D341Med (cell line): ENCODE data around the gene CCNB1.
"Not testable (repeated sequence)": the region's sequence is repeated elsewhere in the genome, so short reads cannot be mapped to it uniquely, and the experiment has no call there.

ENCODE experiments used
- DNase-seq: peaks from one replicate; pipeline ENCODE4 v3.0.0; 2012; ENCODE audit warnings: low spot score

The CCNB1 gene

DNA sequence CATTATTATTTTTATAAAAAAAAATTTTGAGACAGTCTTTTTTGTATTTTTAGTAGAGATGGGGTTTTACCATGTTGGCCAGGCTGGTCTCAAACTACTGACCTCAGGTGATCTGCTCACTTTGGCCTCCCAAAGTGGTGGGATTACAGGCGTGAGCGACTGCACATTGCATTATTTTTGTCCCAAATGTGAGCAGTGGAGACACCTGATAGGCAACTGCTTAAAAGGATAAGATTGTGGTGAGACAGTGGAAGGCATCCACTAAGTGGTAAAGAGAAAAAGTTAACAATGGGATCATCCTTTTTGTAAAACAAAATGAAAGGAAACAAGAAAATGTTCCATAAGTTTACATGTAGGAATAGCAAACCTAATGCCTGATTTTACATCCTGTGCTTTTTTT, 20.4 kb downstream of the CCNB1 start:
- no peak for DNase-seq

DNA sequence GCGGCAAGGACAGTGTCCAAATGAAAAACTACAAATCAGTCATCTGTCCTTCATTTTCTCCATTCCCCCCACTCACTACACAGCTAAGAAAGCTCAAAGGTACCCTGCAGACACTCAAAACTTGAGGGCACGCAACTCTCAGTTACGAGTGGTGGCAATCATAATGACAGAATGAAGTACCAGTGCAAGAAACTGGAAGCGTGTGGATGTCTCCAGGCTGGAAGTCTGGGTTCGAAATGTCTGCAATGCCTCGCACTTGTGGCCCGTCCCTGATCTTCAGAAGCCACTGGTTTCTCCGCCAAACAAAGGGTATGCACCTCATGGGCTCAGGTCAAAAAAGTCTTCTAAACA, 21.8 kb downstream of the CCNB1 start:
- no peak for DNase-seq

DNA sequence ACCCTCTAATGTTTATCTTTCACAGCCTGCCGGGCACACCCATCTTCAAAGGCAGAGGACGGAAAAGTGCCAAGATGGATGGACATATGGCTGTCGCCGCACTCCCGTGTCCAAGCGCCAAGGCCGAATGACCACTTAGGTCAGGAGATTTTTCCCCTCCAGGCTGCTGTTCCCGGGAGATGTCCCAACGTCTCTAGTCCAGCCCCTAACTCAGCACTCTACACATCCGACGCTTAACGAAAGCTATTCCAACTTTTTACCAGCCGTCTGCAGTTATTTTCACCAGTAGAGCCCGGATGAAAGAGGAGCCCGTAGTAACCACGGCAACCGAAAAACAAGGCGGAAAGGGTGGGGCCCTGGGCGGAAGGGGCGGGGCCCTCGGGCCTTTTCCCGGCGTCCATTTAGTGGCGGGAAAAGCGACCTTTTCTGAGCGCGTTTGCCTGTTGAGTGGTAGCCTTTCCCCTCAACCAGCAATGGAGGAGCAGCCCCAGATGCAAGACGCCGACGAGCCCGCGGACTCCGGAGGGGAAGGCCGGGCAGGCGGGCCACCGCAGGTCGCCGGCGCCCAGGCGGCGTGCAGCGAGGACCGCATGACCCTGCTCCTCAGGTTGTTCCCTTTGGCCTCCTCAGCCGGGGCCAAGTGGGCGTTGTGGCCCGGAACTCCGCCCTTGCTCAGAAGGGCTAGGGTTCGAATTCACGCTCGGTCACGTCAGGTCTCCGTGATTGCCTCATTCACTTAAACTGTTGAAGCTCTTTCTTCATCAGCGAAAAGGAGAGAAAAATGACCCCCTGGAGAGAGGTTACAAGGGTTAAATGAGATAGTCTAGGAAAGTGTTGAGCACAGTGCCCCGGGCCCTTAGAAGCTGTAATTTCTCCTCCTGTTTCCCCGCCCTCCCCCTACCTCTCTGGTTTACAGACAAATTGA, 22.5 kb downstream of the CCNB1 start, which contains the start of gene CENPH:
Gene CENPH, plus strand, starts transcription at position 422 of the 925 bp plus-strand sequence. Its CDS starts 52 bp downstream, at position 474.
- DNase-seq = peak; percentile 92

DNA sequence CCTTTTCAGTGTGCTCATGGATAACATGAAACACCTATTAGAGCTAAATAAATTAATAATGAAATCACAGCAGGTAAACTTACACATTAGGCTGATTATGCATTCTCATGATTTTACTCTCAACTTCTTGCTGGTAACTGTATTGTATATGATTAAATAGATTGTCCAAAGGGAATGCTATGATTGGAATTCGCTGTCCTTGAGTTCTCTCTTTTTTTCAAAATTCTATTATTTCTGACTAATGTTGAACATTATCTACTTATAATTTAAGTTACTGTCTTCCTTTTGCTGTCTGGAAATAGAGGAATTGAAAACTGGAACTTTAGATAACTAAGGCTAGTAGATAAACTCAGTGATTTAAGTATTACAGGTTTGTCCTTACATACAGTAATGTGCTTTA, 35.5 kb downstream of the CCNB1 start:
- no peak for DNase-seq

DNA sequence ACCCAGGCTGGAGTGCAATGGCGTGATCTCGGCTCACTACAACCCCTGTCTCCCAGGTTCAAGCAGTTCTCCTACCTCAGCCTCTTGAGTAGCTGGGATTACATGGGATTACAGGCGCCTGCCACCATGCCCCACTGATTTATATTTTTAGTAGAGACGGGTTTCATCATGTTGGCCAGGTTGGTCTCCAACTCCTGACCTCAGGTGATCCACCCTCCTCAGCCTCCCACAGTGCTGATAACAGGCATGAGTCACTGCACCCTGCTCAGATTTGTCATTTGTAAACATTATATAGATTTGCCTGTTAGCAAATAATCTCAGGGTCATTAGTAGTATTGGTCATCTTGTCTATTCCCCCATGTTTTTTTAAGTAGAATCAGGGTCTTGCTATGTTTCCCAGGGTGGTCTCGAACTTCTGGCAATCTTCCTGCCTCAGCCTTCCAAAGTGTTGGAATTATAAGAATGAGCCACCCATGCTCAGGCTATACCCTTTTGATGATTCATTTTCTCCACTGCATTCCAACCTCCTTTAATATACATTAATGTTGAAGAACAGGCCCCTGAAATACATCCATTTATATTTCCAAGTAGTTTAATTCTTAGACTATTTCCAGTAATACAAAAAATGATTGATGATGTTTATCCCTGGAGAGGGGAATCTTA, 39.7 kb downstream of the CCNB1 start:
- DNase-seq = no peak

GRCh38 chr5:69209602-69210001, 42.7 kb downstream of the CCNB1 start:
- no peak for DNase-seq

DNA sequence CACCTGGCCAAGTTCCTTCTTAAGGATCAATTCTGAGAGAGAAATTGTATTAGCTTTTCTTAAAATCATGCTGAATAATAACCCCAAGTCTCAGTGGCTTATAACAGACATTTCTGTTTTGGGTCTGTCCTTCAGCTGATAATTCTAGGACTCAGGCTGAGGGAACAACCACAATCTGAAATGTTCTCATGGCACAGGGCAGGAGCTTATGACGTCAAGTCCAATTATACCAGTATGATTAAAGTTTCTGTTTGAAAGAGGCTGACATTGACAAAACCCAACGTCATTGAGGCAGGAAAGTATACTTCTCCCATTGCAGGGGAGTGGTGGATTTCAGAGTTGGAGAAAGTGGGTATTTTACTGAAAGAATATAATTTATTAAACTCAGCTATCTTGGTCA, 44.2 kb downstream of the CCNB1 start:
- no peak for DNase-seq

- DNase-seq = no peak
These were observed 45.1 kb downstream of the CCNB1 start for GRCh38 chr5:69212022-69212421.

DNA sequence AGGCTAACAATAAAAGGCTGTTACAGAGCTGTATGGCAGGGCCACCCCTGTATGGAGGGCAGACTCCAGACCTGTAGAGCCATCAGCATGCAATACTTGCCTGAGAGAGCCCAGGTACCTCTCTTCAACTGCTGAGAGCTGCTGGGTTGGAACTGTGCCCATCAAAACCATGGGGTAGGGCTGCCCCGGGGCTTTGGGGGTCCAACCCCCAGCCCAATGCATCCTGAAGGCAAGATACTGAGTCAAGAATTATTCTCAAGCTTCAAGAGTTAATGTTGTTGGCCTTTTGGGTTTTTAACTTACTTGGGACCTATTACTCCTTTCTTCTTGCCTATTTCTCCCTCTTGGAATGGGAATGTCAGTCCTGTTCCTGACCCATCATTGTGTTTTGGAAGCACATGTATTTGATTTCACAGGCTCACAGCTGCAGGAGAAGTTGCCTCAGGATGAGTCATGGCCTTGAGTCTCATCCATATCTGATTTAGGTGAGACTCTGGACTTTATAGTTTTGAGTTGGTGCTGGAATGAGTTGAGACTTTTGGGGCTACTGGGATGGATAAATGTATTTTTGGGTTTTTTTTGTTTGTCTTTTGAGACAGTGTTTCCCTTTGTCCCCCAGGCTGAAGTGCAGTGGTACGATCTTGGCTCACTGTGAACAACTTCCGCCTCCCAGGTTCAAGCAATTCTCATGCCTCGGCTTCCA, 46.7 kb downstream of the CCNB1 start:
- no peak for DNase-seq

DNA sequence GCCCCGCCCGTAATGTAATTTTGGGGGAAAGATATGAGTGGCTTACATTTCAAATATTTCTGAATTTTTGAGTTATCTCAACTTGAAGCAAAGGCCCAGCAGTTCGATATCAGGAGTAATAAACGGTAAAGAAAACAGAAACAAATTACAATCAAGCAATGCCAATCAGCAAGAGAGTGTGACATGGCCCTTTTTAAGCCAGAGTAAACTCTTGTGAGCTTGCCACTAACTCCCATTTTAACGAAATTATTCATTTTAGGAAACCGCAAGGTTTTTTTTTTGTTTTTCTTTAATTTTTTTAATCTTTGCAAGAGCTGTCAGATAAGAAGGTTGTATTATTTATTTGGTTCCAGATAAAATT, 50.2 kb downstream of the CCNB1 start:
- DNase-seq = no peak

- peak; percentile 98 for DNase-seq
These were observed 50.9 kb downstream of the CCNB1 start for GRCh38 chr5:69217548-69218526.

DNA sequence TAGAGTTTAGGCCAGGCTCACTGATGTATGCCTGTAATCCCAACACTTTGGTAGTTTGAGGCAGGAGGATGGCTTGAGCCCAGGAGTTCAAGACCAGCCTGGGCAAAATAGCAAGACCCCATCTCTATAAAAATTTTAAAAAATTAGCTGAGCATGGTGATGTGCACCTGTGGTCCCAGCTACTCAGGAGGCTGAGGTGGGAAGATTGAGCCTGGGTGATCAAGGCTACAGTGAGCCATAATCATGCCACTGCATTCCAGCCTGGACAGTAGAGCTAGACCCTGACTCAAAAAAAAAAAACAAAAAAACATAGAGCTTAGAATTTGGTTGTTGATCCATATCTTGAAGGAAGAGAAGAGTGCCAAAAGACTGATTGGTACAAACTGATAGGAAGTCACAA, 53.0 kb downstream of the CCNB1 start:
- DNase-seq = no peak

- not testable (repeated sequence) for DNase-seq
These were observed 53.4 kb downstream of the CCNB1 start for GRCh38 chr5:69220371-69220770.

- not testable (repeated sequence) for DNase-seq
These were observed 53.9 kb downstream of the CCNB1 start for GRCh38 chr5:69220833-69221232.

DNA sequence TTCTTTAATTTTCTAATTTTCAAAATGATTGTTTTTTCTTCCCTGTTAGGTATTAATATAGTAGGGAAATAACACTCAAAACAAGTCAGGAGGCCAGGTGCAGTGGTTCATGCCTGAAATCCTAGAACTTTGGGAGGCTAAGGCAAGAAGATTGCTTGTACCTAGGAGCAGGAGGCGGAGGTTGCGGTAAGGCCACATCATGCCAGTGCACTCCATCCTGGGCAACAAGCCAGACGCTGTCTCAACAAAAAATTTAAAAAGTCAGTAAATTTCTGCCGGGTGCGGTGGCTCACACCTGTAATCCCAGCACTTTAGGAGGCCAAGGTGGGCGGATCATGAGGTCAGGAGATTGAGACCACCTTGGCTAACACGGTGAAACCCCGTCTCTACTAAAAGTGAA, 57.6 kb downstream of the CCNB1 start:
- no peak for DNase-seq

DNA sequence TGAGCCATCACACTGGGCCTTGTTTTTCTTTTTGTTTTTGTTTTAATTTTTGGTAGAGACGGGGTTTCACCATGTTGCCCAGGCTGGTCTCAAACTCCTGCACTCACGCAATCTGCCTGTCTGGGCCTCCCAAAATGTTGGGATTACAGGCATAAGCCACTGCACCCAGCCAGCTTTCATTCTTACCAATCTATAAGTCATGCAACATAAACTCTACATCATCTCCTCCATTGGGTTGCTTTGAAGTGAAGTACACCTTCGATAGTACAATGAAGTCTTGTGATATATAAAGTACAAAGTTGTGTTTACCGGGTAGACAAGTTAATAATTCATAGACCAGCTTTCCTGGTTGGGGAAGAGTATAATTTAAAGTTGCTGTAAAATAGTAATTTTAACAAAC, 58.9 kb downstream of the CCNB1 start:
- DNase-seq = no peak
